Esophagus squamous epithelium (tissue), 4 donors: ENCODE measurements around the gene EIF2A.

Source experiments
- POLR2A ChIP-seq, 4 donors: fragments of 450-650 bp; IDR thresholded peaks; one replicate each; pipeline ENCODE4 v1.6.1; 2017; ENCODE audit warnings: antibody characterized with exemption in 4 of 4, mild to moderate bottlenecking in 4 of 4, moderate library complexity in 3 of 4
- TF ChIP-seq, protein P1 (sequence below), 6 experiments: fragments of 450-650 bp in 4 of 6; fragments of 200-600 bp in 2 of 6; sonication (generic) in 2 of 6; IDR thresholded peaks; one replicate each; pipeline ENCODE4 v1.5.1; 2016 to 2019; ENCODE audit warnings: antibody characterized with exemption in 6 of 6, mild to moderate bottlenecking in 4 of 6, moderate library complexity in 4 of 6

DNA sequence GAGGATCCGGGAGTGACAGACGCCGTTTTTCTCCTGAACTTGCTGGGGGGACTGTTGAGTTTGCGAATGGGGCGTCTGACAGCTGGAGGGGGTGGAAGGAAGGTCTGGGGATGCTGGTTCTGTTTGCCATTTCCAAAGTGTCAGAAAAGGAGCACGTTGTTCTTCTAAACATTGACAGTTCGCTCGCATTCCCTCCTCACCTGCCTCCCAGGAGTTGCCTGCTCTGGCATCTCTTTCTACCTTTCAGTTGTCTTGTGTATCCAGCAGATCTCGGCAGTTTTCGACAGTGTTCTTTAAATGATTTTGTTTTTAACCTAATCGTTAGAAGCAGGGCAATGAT, 57.4 kb downstream of the EIF2A start:
- TF ChIP-seq, protein P1, sequence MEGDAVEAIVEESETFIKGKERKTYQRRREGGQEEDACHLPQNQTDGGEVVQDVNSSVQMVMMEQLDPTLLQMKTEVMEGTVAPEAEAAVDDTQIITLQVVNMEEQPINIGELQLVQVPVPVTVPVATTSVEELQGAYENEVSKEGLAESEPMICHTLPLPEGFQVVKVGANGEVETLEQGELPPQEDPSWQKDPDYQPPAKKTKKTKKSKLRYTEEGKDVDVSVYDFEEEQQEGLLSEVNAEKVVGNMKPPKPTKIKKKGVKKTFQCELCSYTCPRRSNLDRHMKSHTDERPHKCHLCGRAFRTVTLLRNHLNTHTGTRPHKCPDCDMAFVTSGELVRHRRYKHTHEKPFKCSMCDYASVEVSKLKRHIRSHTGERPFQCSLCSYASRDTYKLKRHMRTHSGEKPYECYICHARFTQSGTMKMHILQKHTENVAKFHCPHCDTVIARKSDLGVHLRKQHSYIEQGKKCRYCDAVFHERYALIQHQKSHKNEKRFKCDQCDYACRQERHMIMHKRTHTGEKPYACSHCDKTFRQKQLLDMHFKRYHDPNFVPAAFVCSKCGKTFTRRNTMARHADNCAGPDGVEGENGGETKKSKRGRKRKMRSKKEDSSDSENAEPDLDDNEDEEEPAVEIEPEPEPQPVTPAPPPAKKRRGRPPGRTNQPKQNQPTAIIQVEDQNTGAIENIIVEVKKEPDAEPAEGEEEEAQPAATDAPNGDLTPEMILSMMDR (IDR thresholded peaks at IDR 0.05) = no peak
- no peak for TF ChIP-seq POLR2A (IDR thresholded peaks at IDR 0.05)
